HG02610 (cell line): ENCODE results near the gene COX14.
"Not testable (repeated sequence)": the region's sequence is repeated elsewhere in the genome, so short reads cannot be mapped to it uniquely, and the experiment has no call there.

Experiments
- ATAC-seq: cut with Tn5 transposase; IDR thresholded peaks from one replicate; pipeline ENCODE4 v1.9.1; 2021; ENCODE audit warnings: mild to moderate bottlenecking, moderate library complexity; ENCODE audit not compliant: unreplicated experiment

The COX14 gene

DNA sequence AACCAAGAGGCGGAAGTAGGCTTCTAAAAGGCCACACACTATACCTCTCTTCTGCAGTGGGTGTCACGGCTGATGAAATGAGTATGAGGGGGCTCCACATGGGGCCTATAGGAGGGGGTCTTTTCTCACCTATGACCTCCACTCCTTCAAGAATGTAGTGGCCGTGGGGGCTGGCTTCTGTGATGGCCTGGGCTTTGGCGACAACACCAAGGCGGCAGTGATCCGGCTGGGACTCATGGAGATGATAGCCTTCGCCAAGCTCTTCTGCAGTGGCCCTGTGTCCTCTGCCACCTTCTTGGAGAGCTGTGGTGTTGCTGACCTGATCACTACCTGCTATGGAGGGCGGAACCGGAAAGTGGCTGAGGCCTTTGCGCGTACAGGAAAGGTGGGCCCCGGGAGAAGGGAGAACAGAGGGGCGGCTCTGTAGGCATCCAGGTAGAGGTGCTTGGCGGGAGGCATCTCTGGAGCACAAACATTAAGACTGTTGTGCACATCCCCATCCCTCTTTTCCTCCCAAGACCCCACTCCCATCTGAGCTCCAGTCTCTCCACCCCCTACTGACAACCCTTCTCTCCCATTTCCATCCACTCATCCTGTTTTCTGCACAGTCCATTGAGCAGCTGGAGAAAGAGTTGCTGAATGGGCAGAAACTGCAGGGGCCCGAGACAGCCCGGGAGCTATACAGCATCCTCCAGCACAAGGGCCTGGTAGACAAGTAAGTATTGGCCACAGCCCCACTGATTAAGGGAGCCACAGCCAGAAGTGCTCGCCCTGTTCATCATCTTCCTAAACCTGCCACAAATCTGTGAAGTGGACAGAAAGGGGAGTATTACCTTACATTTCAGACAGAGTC is 4.4 kb upstream of the COX14 start:
- ATAC-seq = no peak

DNA sequence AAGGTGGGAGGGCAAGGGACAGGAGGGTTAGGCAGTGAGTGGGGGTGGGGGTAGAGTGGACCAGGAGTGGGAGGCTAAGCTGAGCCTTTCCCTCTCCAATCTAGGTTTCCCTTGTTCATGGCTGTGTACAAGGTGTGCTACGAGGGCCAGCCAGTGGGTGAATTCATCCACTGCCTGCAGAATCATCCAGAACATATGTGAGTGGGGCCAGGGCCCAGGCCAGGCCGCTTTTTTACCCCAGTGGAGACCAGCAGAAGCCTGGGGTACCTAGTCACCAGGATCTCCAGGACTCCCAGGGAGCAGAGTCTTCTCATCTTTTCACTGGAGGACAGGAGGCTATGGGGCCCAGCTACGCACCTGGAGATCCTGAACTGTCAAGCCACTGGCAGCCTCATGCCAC is 2.7 kb upstream of the COX14 start:
- ATAC-seq = no peak

DNA sequence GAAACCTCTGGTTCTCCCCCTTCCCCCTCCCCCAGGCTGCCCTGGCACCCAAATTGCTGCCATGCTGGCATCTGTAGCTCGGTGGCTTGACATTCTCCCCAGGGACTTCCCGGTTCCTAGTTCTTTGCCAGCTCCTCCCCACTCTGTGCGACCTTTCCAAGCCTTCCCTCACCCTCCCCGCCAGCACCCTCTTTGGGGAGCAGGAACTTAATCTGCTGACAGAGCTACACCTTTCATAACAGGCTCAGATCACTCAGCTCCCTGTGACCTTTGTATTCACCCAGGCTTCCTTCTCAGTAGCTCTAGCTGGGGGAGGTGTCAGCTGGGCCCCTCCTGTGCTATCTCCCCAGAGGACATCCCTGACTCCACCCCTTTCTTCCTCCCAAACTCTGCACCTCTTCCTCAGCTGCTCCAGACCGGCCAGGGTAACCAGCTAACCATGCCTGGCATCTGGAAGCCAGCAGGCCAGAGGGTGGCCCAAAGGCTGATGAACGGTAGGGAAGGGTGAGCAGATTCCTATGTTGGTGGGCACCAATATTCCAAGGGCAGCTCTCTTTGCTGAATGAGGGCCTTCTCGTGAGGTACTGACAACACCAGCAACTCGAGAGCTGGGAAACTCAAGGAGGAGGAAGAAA is 1.8 kb upstream of the COX14 start:
- ATAC-seq = no peak

DNA sequence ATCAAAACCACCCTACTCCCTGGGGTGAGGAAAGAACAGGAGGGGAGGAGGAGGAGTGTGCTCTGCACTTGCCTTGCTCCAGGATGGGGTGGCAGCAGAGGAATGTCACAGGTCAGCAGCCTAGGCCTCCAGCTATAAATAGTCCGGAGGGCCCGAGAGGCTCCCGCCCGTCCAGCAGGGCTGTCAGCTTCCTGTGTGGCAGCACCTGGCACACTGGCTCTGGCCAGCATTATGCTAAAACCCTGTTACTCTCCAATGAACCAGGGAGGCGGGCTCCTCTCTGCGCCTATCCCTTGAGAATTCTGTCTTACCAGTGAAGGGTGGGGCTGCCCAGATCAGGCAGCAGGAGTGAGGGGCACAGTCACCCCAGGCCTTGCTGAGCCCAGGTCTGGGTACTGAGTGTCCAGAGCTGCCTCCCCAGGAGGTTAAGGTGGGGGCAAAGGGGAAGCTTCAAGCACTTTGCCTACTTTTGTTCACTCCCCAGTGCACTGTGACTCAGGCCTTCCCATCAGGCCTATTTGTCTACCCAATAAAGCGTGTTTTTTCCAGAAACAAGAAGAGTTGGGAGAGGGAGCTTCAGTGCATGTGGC is 1.2 kb upstream of the COX14 start:
- ATAC-seq = no peak

DNA sequence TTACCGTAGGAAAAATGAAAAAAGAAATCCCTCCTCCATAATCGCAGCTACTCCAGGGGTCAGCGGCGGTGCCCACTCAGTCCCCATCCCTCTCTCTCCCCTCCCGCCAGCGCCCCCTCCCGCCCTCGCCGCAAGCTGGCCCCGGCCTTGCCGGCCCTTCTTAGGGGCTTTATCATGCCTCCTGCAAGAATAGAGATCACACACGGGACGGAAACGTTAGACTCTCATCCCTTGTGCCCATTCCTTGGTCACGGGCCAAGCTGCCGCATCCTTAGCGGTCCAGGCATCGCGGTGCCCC is 692 bp upstream of the COX14 start:
- no peak for ATAC-seq

DNA sequence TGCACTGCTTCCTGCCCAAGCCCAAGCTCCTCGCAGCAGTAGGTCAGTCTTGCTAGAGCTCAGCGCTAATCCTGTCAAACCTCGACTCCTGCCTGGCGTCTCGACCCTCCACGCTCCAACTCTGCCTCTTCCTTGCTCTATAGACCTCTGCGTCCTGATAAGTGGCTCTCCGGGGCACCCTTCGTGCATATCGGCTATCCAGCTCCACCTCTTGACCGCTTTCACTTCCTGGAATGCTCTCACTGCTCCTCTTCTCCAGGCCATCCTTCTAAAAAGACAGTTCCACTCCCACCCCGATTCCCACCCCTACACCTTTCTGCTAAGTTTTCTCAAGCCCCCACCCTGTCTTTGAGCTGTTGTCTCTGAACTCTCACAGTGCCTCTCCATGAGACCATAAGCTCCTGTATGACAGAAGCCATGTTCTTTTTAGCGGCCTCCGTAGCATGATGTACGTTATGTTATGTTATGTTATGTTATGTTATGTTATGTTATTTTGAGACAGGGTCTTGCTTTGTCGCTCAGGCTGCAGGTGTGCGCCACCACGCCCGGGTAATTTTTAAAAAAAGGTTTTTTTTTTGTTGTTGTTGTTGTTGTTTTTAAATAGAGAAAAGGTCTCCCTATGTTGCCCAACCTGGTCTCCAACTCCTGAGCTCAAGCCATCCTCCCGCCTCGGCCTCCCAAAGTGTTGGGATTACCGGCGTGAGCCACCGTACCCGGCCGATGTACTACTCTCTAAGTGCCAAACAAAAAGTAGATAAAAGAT is 601 bp downstream of the COX14 start:
- ATAC-seq = no peak

DNA sequence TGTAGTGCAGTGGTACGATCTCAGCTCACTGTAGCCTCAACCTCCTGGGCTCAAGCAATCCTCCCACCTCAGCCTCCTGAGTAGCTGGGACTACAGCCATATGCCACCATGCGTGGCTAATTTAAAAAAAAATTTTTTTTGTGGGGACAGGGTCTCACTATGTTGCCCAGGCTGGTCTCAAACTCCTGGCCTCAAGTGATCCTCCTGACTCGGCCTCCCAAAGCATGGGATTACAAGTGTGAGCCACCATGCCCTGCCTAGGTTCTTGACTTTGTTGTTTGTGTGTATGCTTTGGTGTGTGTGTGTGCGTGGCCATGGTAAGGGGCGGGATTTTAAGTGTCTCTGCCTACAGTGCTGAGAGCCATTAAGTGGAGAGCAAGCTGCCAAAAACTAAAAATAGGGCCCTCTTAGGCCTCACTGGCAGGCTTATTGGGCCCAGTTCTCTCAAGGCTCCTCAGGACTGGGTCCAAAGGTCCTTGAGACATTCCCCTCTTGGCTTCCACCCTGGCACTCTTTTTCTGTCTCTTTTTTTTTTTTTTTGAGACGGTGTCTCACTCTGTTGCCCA is 5.1 kb downstream of the COX14 start:
- ATAC-seq = no peak

DNA sequence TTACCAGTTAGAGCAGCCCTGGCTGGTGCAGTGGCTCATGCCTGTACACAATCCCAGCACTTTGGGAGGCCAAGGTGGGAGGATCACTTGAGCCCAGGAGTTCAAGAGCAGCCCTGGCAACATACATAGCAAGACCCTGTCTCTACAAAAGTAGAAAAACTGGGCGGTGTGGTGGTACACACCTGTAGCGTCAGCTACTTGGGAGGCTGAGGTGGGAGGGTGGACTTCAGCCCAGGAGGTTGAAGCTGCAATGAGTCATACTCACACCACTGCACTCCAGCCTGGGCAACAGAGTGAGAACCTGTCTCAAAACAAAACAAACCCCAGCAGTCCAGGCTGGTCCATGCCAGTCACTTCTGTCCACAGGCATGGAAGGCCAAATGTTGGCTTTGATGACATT is 7.4 kb downstream of the COX14 start:
- no peak for ATAC-seq

DNA sequence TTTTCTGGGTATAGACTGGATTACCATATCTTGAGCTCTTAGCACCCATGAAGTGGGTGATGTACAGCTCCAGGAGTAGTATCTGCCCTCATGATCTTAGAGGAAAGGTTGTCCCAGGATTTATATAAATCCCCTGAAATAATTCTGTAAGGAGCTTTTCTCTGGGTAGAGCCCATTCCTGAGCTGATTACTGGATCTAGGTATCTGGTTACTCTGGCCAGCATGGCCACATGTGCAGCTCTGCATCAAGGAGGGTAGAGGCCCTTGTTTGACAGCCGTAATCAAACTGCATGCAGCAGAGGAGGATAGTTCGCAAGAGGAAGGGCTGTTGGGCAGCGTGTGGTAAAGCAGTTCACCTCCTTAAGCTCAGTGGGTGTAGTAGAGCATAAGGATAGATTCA is 8.5 kb downstream of the COX14 start:
- no peak for ATAC-seq

DNA sequence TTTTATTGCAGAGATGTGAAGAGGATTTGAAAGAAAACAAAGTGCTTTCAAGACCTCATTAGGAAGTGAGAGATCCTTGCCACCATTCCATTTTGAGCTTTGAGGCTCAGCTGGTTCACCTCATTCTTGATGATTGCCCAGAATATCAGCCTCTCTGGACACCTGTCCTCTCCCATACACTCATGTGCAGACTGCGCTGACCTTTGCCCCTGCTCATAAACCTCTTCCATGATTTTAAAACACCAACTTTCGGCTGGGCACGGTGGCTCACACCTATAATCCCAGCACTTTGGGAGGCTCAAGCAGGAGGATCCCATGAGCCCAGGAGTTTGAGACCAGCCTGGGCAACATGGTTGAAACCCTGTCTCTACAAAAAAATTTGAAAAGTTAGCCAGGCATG is 8.9 kb downstream of the COX14 start:
- no peak for ATAC-seq

DNA sequence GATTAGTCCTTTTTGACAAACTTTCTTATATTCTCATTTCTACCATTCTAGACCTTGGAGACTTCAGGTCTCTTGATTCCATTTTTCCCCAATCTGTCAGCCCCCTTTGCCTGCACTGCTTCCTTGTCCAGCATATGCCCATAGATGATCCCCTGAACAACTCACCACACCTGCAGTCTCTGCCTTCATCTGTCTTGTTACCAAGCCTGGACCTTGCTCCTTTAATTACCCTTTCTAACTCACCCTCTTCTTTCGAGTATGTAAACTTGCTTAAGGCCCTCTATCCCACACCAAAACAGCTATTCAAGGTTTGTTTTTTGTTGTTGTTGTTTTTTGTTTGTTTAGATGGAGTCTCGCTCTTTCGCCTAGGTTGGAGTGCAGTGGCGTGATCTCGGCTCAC is 9.6 kb downstream of the COX14 start:
- no peak for ATAC-seq

DNA sequence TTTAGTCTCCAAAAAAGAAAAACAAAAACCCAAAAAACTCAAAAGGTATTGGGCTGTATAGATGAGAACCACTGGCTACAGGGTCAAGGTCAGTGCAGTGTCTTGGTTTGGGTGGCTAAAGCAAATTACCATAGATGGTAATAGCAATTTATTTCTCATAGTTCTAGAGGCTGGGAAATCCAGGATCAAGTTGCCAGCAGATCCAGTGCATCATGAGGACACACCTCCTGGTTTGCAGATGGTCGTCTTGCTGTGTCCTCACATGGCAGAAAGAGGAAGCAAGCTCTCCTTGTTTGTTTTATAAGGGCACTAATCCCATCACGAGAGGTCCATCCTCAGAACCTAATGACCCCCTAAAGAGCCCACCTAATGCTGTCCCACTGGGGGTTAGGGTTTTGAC is 11.2 kb downstream of the COX14 start:
- ATAC-seq = no peak

DNA sequence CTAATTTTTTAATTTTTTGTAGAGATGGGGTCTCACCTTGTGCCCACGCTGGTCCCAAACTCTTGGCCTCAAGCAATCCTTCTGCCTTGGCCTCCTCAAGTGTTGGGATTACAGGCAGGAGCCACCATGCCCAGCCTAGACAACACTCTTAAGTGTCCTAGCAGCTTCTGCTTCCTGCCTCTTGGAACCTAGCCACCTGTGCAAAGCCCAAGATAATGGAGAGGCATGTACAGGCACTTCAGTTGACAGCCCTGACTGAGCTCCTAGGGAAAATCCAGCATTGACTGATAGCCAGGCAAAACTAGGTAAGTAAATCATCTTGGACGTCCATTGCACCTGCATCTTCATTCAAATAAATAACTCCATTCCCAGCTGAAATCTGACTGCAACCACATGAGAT is 15.5 kb downstream of the COX14 start:
- no peak for ATAC-seq

DNA sequence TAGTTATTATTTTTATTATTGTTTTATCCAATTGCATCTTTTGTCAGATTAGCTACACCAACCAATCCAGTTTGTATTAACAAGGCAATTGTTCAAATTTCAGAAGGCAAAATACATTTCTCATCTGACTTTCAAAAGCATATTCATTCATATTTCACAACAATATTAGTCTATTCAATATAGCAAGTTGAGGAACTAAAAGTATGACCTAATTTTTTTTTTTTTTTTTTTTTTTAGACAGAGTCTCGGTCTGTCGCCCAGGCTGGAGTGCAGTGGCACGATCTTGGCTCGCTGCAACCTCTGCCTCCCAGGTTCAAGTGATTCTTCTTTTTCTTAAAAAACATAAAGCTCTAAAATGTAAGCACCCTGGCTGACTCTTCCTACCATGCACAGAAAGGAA is 17.3 kb downstream of the COX14 start:
- ATAC-seq = no peak

DNA sequence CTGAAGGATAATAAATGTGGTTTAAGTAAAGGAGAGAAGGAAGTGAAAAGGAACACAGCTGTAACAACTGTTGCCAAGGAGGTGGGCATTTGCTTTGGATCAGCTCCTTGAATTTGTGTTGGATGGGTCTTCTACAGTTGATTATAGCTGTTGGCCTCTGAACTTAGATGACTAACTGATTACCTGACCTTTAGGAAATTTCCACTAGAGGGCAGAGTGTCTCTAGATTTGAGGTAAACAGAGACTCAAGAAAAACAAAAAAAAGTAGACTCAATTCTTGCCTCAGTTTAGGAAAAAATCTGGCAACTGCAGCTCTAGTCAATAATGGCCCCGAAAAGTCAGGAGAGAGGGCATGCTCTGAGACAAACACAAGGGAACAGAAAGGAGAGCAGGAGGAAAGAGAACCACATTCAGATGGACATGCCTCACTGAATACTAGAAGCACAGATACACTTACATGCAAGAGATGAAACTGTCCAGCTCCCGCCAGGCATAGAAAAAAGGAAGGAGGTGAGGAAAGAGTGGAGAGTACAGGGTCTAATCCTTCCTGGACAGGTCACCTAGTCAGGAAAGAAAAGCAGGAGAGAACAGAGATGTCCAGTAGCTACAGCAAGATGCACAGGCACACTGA is 20.6 kb downstream of the COX14 start:
- no peak for ATAC-seq

DNA sequence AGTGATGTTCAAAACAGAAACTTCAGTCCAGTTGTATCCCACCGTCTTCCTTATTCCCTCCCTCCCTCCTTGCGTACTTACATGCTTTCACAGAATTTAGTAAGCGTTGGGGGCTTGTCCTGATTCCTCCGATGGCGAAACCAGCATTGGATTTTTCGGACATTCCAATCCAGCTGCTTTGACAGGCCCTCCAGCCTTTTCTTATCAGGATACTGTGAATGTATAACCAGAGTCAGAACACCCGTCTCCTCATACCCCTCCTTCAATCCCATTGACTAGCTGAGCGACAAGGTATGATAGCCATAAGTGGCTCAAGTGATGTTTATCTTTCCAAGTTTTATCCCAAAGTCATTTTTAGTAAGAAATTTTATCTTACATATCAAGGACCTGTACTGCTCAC is 31.0 kb downstream of the COX14 start:
- ATAC-seq = no peak

DNA sequence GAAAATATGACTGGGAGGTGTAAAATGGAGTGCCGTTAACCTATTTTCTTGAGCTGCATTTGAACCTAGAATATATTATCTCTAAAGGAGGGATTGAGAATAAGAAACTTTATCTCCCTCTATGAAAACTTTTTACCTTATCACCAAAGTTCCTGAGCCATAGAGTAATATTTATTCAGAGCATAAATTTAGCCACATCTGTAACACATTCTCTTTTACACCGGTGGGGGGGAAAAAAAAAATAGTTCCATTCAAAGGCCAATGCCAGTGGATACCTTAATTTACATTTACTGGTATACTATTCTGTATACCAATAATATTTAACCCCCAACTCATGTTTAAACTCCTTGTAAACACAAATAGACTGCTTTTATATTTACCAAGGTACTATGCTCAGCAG is 33.4 kb downstream of the COX14 start:
- no peak for ATAC-seq

DNA sequence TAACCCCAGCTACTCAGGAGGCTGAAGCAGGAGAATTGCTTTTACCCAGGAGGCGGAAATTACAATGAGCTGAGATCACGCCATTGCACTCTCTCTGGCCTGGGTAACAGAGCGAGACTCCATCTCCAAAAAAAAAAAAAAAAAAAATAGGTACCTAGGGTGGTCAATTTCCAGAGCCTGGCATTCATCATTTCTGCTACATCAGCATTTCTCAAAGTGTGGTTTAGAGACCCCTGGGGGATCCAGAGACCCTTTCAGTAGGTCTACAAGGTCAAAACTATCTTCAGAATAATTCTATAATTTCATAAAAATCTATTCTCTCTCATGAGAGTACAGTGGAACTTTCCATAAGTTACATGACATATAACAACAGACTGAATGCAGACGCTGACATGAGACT is 35.2 kb downstream of the COX14 start:
- no peak for ATAC-seq

DNA sequence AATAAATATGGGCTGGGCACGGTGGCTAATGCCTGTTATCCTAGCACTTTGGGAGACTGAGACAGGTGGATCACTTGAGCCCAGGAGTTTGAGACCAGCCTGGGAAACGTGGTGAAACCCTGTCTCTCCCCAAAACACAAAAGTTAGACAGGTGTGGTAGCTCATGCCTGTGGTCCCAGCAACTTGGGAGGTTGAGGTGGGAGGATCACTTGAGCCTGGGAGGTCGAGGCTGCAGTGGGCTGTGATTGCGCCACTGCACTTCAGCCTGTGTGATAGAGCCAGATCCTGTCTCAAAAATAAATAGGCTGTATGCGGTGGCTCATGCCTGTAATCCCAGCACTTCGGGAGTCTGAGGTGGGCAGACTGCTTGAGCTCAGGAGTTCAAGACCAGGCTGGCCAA is 36.0 kb downstream of the COX14 start:
- ATAC-seq = not testable (repeated sequence)

DNA sequence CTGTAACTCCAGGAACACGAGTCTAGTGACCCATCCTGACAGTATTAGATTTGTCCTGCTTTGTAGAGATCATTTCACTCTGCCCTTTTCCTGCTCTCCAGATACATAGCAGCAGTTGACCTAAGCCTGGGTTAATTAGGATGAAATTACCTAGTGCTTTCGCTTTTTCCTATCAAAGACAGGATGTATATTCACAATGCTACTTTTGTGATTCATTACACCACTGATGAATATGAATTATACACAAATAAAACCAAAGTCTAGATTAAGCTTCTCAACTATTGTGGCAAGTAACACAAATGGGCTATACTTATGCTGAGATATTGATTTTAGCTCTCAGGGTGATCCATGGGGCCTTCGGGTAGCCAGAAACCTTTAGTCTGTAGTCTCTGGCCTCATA is 37.3 kb downstream of the COX14 start:
- ATAC-seq = no peak
